ENCODE data around the gene MC1R.

GRCh38 chr16:89958068-89958467 lies 39.4 kb downstream of the MC1R start:
- TF ChIP-seq, protein P1, sequence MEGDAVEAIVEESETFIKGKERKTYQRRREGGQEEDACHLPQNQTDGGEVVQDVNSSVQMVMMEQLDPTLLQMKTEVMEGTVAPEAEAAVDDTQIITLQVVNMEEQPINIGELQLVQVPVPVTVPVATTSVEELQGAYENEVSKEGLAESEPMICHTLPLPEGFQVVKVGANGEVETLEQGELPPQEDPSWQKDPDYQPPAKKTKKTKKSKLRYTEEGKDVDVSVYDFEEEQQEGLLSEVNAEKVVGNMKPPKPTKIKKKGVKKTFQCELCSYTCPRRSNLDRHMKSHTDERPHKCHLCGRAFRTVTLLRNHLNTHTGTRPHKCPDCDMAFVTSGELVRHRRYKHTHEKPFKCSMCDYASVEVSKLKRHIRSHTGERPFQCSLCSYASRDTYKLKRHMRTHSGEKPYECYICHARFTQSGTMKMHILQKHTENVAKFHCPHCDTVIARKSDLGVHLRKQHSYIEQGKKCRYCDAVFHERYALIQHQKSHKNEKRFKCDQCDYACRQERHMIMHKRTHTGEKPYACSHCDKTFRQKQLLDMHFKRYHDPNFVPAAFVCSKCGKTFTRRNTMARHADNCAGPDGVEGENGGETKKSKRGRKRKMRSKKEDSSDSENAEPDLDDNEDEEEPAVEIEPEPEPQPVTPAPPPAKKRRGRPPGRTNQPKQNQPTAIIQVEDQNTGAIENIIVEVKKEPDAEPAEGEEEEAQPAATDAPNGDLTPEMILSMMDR (IDR thresholded peaks at IDR 0.05): no peak
- TF ChIP-seq POLR2A (IDR thresholded peaks at IDR 0.05): no peak

All from right lobe of liver (tissue), 4 donors.